Right cardiac atrium (tissue), 5 donors: Measurements from ENCODE around the gene OXER1. TPM values are rescaled to one million over a fixed set of nuclear protein-coding genes. Genes with fewer than 3 reads are reported as not detected.

Experiments
- ATAC-seq, 2 donors: fragments of 200-7000 bp; cut with Tn5 transposase; one replicate each; pipeline versions ENCODE4 v1.8.0 to v1.9.1; 2020; ENCODE audit warnings: moderate library complexity in 2 of 2, mild to moderate bottlenecking in 1 of 2
- DNase-seq, 3 donors: peaks; one replicate each; pipeline ENCODE4 v3.0.0-alpha.2; 2020
- H3K27ac ChIP-seq: one replicate; pipeline ENCODE4 v1.5.1; 2013; ENCODE audit warnings: mild to moderate bottlenecking, low read length, control low read depth, moderate library complexity
- H3K27me3 ChIP-seq: one replicate; pipeline ENCODE4 v1.6.1; 2013; ENCODE audit not compliant: control insufficient read depth, insufficient read depth
- H3K4me1 ChIP-seq: one replicate; pipeline ENCODE4 v1.6.1; 2013; ENCODE audit warnings: low read length; ENCODE audit not compliant: control insufficient read depth, insufficient read depth
- H3K4me3 ChIP-seq: one replicate; pipeline ENCODE4 v1.5.1; 2013; ENCODE audit warnings: low read length, control low read depth
- H3K9me3 ChIP-seq: one replicate; pipeline ENCODE4 v1.6.1; 2013; ENCODE audit warnings: low read length; ENCODE audit not compliant: control insufficient read depth
- WGBS: extraction: QIAGEN DNeasy Blood & Tissue Kit; methylation state at CpG from one replicate; pipeline ENCODE4 v1.1.7; 2013; 5-methylcytosine and 5-hydroxymethylcytosine counted together
- intact Hi-C, 4 donors: fragments of 100-400 bp; cut with DNase I; formaldehyde crosslinking; loops; one replicate each; pipeline versions ENCODE4 v1.11.0 to v1.14.0; 2022 to 2023
- polyA plus RNA-seq: library from polyadenylated mRNA; stranded (reverse); fragments of 200-250 nt; gene quantifications from one replicate; pipeline ENCODE4 v1.2.3, GENCODE V29; 2013
- total RNA-seq, 4 donors: library from RNA; stranded (reverse); fragmentation: NEBNext Ultra II Directional; extraction: Animal tissue kit (Norgen Biotek cat#: 25700); gene quantifications; one replicate each; pipeline ENCODE4 v1.2.1, GENCODE V29; 2021
- donor health status: healthy with polysubstance abuse.
- donor health status: DM: no; HTN: yes; CAD: no.
- donor health status: DM: no; HTN: no; CAD: no.
- donor health status: DM: no; HTN: yes; CAD: no; lungs with severe emphysema.
- donor health status: DM: yes; HTN: yes; CAD: no.

Gene OXER1
- total and polyA plus RNA-seq, 5 donors, result 0.66 to 1.6 (median 0.70) TPM

DNA sequence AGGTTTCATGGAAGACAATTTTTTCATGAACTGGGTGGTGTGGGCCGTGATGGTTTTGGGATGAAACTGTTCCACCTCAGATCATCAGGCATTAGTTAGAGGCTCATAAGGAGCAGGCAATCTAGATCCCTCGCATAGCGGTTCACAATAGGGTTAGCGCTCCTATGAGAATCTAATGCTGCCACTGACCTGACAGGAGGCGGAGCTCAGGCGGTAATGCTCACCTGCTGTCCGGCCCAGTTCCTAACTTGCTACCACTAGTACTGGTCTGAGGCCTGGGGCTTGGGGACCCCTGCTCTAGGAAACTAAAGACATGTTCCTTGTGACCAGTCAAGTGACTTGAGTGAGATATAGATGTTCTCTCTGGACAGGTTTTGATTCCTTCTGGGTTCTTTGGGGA lies 49.2 kb downstream of the OXER1 start:
- no peaks in the 10 kb centered on the region for H3K4me1 ChIP-seq
- no peaks in the 10 kb centered on the region for H3K9me3 ChIP-seq
- intact Hi-C loops, result no loop called here
- DNase-seq (no peak), ATAC-seq (no peak)
- H3K27me3 ChIP-seq, result no peaks in the 10 kb centered on the region
- 94% methylated on average over 7 of the region's 7 CpGs for WGBS
- no peak overlapping the region for H3K4me3 ChIP-seq
- H3K27ac ChIP-seq, result no peak overlapping the region

DNA sequence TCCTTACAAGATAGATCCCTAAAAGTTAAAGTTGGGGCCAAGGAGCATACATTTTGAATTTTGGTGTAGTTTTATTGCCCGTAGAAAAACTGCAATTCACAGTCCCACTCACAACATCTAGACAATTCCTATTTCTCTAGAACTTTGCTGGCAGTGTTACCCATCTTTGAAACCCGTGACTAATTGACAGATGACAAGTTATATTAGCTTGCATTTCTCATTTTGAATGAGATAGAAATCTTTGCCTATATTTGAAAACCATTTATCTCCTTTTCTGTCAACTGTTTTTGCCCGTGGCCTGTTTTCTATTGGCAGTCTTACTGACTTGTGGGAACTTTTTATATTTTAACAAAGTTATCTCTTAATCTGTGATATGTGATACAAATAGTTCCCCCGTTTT lies 50.0 kb downstream of the OXER1 start:
- Histone ChIP-seq H3K27me3 (no peaks in the 10 kb centered on the region), H3K4me1 (no peaks in the 10 kb centered on the region), H3K27ac (no peak overlapping the region), H3K4me3 (no peak overlapping the region), H3K9me3 (no peaks in the 10 kb centered on the region)
- ATAC-seq, result no peak
- WGBS, result 73% methylated on average over 4 of the region's 4 CpGs
- intact Hi-C loops, result no loop called here
- DNase-seq, result no peak

DNA sequence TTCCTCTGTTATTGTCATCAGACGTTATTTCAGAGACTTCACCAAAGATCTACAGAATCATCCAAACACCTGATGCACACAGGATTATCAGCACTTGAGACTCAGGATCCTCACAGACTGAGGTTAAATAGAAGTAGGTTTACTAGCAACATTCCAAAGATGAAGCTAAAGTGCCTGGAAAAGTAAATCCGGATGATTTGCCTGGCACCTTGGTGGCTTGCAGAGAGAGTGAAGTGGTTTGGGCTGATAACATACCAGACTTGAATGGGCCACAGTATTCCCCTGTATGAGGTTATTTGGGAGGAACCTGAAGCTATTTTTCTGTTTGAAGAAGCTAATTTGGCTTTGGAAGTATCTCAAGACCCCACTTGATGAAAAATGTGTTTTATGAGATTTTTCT lies 51.0 kb downstream of the OXER1 start:
- DNase-seq (no peak), ATAC-seq (no peak)
- Histone ChIP-seq H3K27me3 (no peaks in the 10 kb centered on the region), H3K4me3 (no peak overlapping the region), H3K4me1 (no peaks in the 10 kb centered on the region), H3K9me3 (no peaks in the 10 kb centered on the region), H3K27ac (no peak overlapping the region)
- intact Hi-C loops, result no loop called here
- 67% methylated on average over 2 of the region's 2 CpGs for WGBS

Other genes starting within 250 kb of the OXER1 start
- gene MTA3, start 195.5 kb downstream of the OXER1 start, total RNA-seq, result 10 to 100 TPM; 24.8 to 31.0 (median 28.9) TPM
- gene MTA3, start 195.5 kb downstream of the OXER1 start, polyA plus RNA-seq, result 24.6 TPM
- 1 to 10 TPM; 3.5 to 5.9 (median 5.0) TPM for gene HAAO, start 28.4 kb upstream of the OXER1 start, total RNA-seq
- 4.6 TPM for gene HAAO, start 28.4 kb upstream of the OXER1 start, polyA plus RNA-seq